Right lobe of liver (tissue), 6 donors: ENCODE results near the gene GOLGA7B. TPM values are rescaled to one million over a fixed set of nuclear protein-coding genes. Genes with fewer than 3 reads are reported as not detected.

Source experiments
- ATAC-seq, 4 donors: fragments of 200-7000 bp; cut with Tn5 transposase; one replicate each; pipeline ENCODE4 v1.9.1; 2020; ENCODE audit warnings: mild to moderate bottlenecking in 4 of 4, moderate library complexity in 4 of 4
- DNase-seq, 3 donors: peaks; one replicate each; pipeline ENCODE4 v3.0.0-alpha.2; 2020
- H3K27ac ChIP-seq, 3 donors: fragments of 200-600 bp; one replicate each; pipeline ENCODE4 v1.8.0; 2022
- H3K27me3 ChIP-seq, 2 donors: fragments of 200-600 bp; one replicate each; pipeline ENCODE4 v1.8.0; 2022
- H3K36me3 ChIP-seq, 4 donors: fragments of 200-600 bp; sonication (generic) in 1 of 4; one replicate each; pipeline versions ENCODE4 v1.5.1 to v1.8.0; 2017 to 2022; ENCODE audit warnings: control low read depth in 1 of 4
- H3K4me1 ChIP-seq, 4 donors: fragments of 200-600 bp; sonication (generic) in 1 of 4; one replicate each; pipeline versions ENCODE4 v1.5.1 to v1.8.0; 2017 to 2022; ENCODE audit warnings: control low read depth in 1 of 4
- H3K4me3 ChIP-seq, 3 donors: fragments of 200-600 bp; one replicate each; pipeline ENCODE4 v1.8.0; 2022
- H3K9me3 ChIP-seq, 4 donors: fragments of 200-600 bp; sonication (generic) in 1 of 4; one replicate each; pipeline versions ENCODE4 v1.5.1 to v1.8.0; 2017 to 2022; ENCODE audit warnings: control low read depth in 1 of 4
- CTCF ChIP-seq, 4 donors: fragments of 200-600 bp in 3 of 4; fragments of 450-650 bp in 1 of 4; IDR thresholded peaks; one replicate each; pipeline versions ENCODE4 v1.5.1 to v1.8.0; 2016 to 2022; ENCODE audit warnings: antibody characterized with exemption in 4 of 4, mild to moderate bottlenecking in 2 of 4
- POLR2A ChIP-seq: fragments of 450-650 bp; IDR thresholded peaks from one replicate; pipeline ENCODE4 v1.6.1; 2017; ENCODE audit warnings: antibody characterized with exemption, mild to moderate bottlenecking
- WGBS: methylation state at CpG from one replicate; pipeline ENCODE4 v1.1.6; 2018; ENCODE audit warnings: low coverage, low lambda C conversion rate; ENCODE audit not compliant: insufficient coverage; ENCODE audit errors: missing lambda C conversion rate; 5-methylcytosine and 5-hydroxymethylcytosine counted together
- intact Hi-C, 2 donors: fragments of 100-400 bp; cut with DNase I; formaldehyde crosslinking; loops; one replicate each; pipeline versions ENCODE4 v1.11.2 to v1.14.1; 2022
- total RNA-seq, 6 experiments: library from RNA; depleted of rRNA in 2 of 6; stranded (reverse); fragments of >200 nt in 2 of 6; fragmentation: NEBNext Ultra II Directional in 3 of 6; extraction: Animal tissue kit (Norgen Biotek cat#: 25700) in 3 of 6; gene quantifications; one replicate each; pipeline versions ENCODE4 v1.1.0 to v1.2.4, GENCODE V29; 2016 to 2023
- donor health status: DM: no; HTN: yes; CAD: no.
- donor health status: DM: no; HTN: no; CAD: no.
- donor health status: DM: no; HTN: no; CAD: no.
- donor health status: DM: no; HTN: yes; CAD: no.
- donor health status: DM: no; HTN: yes; CAD: no.

Gene GOLGA7B
- total RNA-seq, 6 experiments from 2014 or later: 0.06 to 0.28 (median 0.14) TPM

GRCh38 chr10:97907211-97907610 is 57.6 kb downstream of the GOLGA7B start:
- TF ChIP-seq POLR2A (no peak), CTCF (IDR thresholded peaks at IDR 0.05) (no peak)
- intact Hi-C loops: no loop called here
- Histone ChIP-seq H3K4me1 (no peaks in the 10 kb centered on the region), H3K9me3 (no peaks in the 10 kb centered on the region), H3K36me3 (no peaks in the 10 kb centered on the region), H3K27me3 (no peaks in the 10 kb centered on the region), H3K27ac (no peak overlapping the region), H3K4me3 (no peak overlapping the region)
- no peak for ATAC-seq
- DNase-seq: no peak
- WGBS: 63% methylated on average over 4 of the region's 6 CpGs

GRCh38 chr10:97907830-97908229 is 58.2 kb downstream of the GOLGA7B start:
- ATAC-seq: no peak
- Histone ChIP-seq H3K4me3 (no peak overlapping the region), H3K4me1 (no peaks in the 10 kb centered on the region), H3K27ac (no peak overlapping the region), H3K9me3 (no peaks in the 10 kb centered on the region), H3K36me3 (no peaks in the 10 kb centered on the region), H3K27me3 (no peaks in the 10 kb centered on the region)
- intact Hi-C loops: no loop called here
- no peak for TF ChIP-seq POLR2A
- TF ChIP-seq CTCF (IDR thresholded peaks at IDR 0.05): no peak
- DNase-seq: no peak
- 40% methylated on average over 3 of the region's 12 CpGs for WGBS

- Histone ChIP-seq H3K4me3 (no peak overlapping the region), H3K27me3 (no peaks in the 10 kb centered on the region), H3K27ac (no peak overlapping the region), H3K4me1 (no peaks in the 10 kb centered on the region), H3K9me3 (no peaks in the 10 kb centered on the region), H3K36me3 (no peaks in the 10 kb centered on the region)
- no peak for DNase-seq
- WGBS: 80% methylated on average over 1 of the region's 4 CpGs
- TF ChIP-seq POLR2A (no peak), CTCF (IDR thresholded peaks at IDR 0.05) (no peak)
- intact Hi-C loops: loop anchor here (5.0 kb wide), 1 partner anchor 132 kb away; no protein-coding TSS in a partner anchor
- no peak for ATAC-seq
Observed at GRCh38 chr10:97910661-97911060, 61.0 kb downstream of the GOLGA7B start.

- Histone ChIP-seq H3K36me3 (no peaks in the 10 kb centered on the region), H3K4me3 (no peak overlapping the region), H3K9me3 (no peaks in the 10 kb centered on the region), H3K27ac (no peak overlapping the region), H3K27me3 (no peaks in the 10 kb centered on the region), H3K4me1 (no peaks in the 10 kb centered on the region)
- intact Hi-C loops: loop anchor here (5.0 kb wide), 1 partner anchor 131 kb away; no protein-coding TSS in a partner anchor
- DNase-seq (no peak), ATAC-seq (no peak)
- 50% methylated on average over 5 of the region's 5 CpGs for WGBS
- TF ChIP-seq POLR2A: no peak
- TF ChIP-seq CTCF (IDR thresholded peaks at IDR 0.05): no peak
Observed at GRCh38 chr10:97911217-97911616, 61.6 kb downstream of the GOLGA7B start.

GRCh38 chr10:97913193-97913592 is 63.5 kb downstream of the GOLGA7B start:
- no peak for TF ChIP-seq POLR2A
- TF ChIP-seq CTCF (IDR thresholded peaks at IDR 0.05): no peak
- DNase-seq (peak in 1 of 3 donors; percentile 29), ATAC-seq (no peak)
- Histone ChIP-seq H3K4me3 (no peak overlapping the region), H3K36me3 (no peaks in the 10 kb centered on the region), H3K27ac (no peak overlapping the region), H3K4me1 (no peaks in the 10 kb centered on the region), H3K27me3 (no peaks in the 10 kb centered on the region), H3K9me3 (no peaks in the 10 kb centered on the region)
- intact Hi-C loops: loop anchor here (5.0 kb wide), 1 partner anchor 129 kb away; no protein-coding TSS in a partner anchor
- WGBS: no CpG with 5 or more reads among the region's 2 CpGs
